ENCODE results near the gene INPP5E.

The INPP5E gene

GRCh38 chr9:136379891-136380290 is 59.8 kb downstream of the INPP5E start:
- no peak for TF ChIP-seq CTCF (IDR thresholded peaks at IDR 0.05; ENCODE audit: low read depth, low read length)
- no peak overlapping the region for H3K4me3 ChIP-seq (ENCODE audit: low read depth, low read length)

- no peak overlapping the region for H3K4me3 ChIP-seq (ENCODE audit: low read depth, low read length)
- no peak for TF ChIP-seq CTCF (IDR thresholded peaks at IDR 0.05; ENCODE audit: low read depth, low read length)
These were observed 60.2 kb downstream of the INPP5E start for GRCh38 chr9:136379401-136379800.

GRCh38 chr9:136379003-136379287 is 60.7 kb downstream of the INPP5E start:
- TF ChIP-seq CTCF (IDR thresholded peaks at IDR 0.05; ENCODE audit: low read depth, low read length) = no peak
- H3K4me3 ChIP-seq (ENCODE audit: low read depth, low read length) = no peak overlapping the region

All from WI38 (cell line).